Measurements from ENCODE around the gene CAV1. TPM values are rescaled to one million over a fixed set of nuclear protein-coding genes. Genes with fewer than 3 reads are reported as not detected.
A peak's percentile ranks its signal among the peaks of the same experiment; 100 is the strongest.

Gene CAV1
- total RNA-seq, 2 donors from 2014 or later: 194 to 210 TPM

DNA sequence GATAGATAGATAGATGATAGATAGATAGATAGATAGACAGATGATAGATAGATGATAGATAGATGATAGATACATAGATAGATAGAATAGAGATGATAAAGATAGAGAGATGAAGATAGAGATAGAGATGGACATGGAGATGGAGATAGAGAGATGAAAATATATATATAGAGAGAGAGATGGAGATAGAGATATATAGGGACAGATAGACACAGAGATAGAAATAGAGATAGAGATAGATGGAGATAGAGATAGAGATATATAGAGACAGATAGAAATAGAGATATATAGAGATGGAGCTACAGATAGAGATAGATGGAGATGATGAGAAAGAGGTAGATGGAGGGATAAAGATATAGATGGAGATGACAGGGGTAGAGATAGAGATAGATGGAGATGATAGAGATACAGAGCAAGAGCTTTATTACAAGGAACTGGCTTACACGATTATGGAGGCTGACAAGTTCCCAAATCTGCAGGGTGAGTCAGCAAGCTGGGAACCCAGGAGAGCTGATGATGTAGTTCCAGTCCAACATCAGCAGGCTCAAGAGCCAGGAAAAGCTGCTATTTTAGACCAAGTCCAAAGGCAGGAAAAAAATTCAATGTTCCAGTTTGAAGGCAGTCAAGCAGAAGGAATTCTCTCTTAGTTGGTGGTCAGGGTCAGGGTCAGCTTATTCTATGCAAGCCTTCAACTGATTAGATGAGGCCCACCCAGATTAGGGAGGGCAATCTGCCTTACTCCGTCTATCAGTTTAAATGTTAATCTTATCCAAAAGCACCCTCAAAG lies 37.1 kb downstream of the CAV1 start:
- Histone ChIP-seq H3K27me3 (replicated peaks; ENCODE audit: insufficient read depth) (no peaks in the 10 kb centered on the region), H3K4me1 (ENCODE audit: control insufficient read depth in 1 of 2, low read depth in 2 of 2) (peaks cover 23 to 56% of the 10 kb centered on the region in 2 donors), H3K27ac (peak overlapping the region; percentile 71 to 87), H3K4me3 (no peak overlapping the region), H3K36me3 (peaks cover 10% of the 10 kb centered on the region), H3K9me3 (no peaks in the 10 kb centered on the region)
- DNase-seq (ENCODE audit: low spot score) (peak; percentile 33), ATAC-seq (ENCODE audit: insufficient number of reproducible peaks, low FRiP score, low read depth) (peak; percentile 97)
- TF ChIP-seq, protein P1, sequence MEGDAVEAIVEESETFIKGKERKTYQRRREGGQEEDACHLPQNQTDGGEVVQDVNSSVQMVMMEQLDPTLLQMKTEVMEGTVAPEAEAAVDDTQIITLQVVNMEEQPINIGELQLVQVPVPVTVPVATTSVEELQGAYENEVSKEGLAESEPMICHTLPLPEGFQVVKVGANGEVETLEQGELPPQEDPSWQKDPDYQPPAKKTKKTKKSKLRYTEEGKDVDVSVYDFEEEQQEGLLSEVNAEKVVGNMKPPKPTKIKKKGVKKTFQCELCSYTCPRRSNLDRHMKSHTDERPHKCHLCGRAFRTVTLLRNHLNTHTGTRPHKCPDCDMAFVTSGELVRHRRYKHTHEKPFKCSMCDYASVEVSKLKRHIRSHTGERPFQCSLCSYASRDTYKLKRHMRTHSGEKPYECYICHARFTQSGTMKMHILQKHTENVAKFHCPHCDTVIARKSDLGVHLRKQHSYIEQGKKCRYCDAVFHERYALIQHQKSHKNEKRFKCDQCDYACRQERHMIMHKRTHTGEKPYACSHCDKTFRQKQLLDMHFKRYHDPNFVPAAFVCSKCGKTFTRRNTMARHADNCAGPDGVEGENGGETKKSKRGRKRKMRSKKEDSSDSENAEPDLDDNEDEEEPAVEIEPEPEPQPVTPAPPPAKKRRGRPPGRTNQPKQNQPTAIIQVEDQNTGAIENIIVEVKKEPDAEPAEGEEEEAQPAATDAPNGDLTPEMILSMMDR (IDR thresholded peaks at IDR 0.05): no peak

DNA sequence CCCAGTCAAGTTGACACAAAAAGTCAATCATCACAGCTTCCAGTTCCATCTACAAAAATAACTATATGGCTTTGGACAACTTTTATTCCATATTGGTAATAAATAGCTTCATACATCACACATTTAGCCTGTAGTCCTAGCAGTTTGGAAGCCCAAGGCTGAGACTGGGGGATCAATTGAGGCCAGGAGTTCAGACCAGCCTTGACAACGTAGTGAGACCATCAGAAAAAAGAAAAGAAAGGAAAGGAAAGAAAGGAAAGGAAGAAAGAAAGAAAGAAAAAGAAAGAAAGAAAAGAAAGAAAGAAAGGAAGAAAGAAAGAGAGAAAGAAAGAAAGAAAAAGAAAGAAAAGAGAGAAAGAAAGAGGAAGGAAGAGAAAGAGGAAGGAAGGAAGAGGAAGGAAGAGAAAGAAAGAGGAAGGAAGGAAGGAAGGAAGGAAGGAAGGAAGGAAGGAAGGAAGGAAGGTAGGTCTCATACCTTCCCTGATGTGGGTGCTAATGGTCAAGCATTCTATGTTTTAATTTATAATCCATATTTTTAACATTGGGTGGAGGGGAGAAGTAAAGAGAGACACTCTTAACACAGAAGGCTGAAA lies 37.8 kb downstream of the CAV1 start:
- H3K4me3 ChIP-seq: no peak overlapping the region
- ATAC-seq (ENCODE audit: insufficient number of reproducible peaks, low FRiP score, low read depth) (no peak), DNase-seq (ENCODE audit: low spot score) (no peak)
- H3K27ac ChIP-seq: peak overlapping the region; percentile 71 to 87
- peaks cover 10% of the 10 kb centered on the region for H3K36me3 ChIP-seq
- H3K4me1 ChIP-seq (ENCODE audit: control insufficient read depth in 1 of 2, low read depth in 2 of 2): peaks cover 23 to 48% of the 10 kb centered on the region in 2 donors
- no peaks in the 10 kb centered on the region for H3K9me3 ChIP-seq
- H3K27me3 ChIP-seq (replicated peaks; ENCODE audit: insufficient read depth): no peaks in the 10 kb centered on the region
- TF ChIP-seq, protein P1 (IDR thresholded peaks at IDR 0.05): no peak

DNA sequence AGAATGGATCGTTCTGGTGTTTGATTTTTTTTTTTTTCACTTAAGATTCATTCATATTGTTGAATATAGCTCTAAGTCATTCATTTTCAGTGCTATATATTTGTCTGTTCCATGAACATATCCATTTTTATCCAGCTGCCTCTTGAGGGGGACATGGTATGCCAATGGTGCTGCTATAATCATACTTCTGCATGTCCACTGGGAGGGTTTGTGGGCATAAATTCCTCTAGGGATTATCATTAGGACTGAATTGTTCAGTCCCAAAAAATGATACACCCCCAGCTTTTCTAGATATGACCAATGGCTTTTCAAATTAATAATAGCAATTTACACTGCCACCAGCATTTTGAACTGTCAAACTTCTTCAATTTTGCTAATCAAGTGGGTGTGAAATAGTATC lies 41.1 kb downstream of the CAV1 start:
- no peak for DNase-seq (ENCODE audit: low spot score)
- no peak for ATAC-seq (ENCODE audit: insufficient number of reproducible peaks, low FRiP score, low read depth)
- Histone ChIP-seq H3K9me3 (no peaks in the 10 kb centered on the region), H3K36me3 (no peaks in the 10 kb centered on the region), H3K4me1 (ENCODE audit: control insufficient read depth in 1 of 2, low read depth in 2 of 2) (peaks cover 16 to 24% of the 10 kb centered on the region in 2 donors), H3K4me3 (no peak overlapping the region), H3K27me3 (replicated peaks; ENCODE audit: insufficient read depth) (no peaks in the 10 kb centered on the region), H3K27ac (no peak overlapping the region)
- TF ChIP-seq, protein P1 (IDR thresholded peaks at IDR 0.05): no peak

DNA sequence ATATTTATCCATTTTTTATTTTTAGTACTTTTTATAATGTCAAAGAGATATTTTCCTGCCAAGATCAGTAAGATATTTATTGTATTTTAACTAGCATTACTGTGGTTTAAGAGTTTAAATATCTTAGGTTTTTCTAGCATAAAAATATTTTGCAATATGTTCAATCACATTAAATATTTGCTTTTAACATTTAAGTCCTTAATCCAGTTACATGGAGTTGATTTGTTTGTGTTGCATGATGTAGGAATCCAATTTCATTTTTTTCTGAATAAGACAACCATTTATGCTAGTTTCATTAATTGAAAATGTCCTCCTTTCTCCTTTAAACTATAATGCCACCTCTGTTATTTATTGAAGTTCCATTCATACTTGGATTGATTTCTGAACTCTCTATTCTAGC lies 41.8 kb downstream of the CAV1 start:
- ATAC-seq (ENCODE audit: insufficient number of reproducible peaks, low FRiP score, low read depth): no peak
- Histone ChIP-seq H3K27me3 (replicated peaks; ENCODE audit: insufficient read depth) (no peaks in the 10 kb centered on the region), H3K4me1 (ENCODE audit: control insufficient read depth in 1 of 2, low read depth in 2 of 2) (peaks cover 15 to 24% of the 10 kb centered on the region in 2 donors), H3K27ac (no peak overlapping the region), H3K9me3 (no peaks in the 10 kb centered on the region), H3K36me3 (no peaks in the 10 kb centered on the region), H3K4me3 (no peak overlapping the region)
- TF ChIP-seq, protein P1 (IDR thresholded peaks at IDR 0.05): no peak
- no peak for DNase-seq (ENCODE audit: low spot score)

DNA sequence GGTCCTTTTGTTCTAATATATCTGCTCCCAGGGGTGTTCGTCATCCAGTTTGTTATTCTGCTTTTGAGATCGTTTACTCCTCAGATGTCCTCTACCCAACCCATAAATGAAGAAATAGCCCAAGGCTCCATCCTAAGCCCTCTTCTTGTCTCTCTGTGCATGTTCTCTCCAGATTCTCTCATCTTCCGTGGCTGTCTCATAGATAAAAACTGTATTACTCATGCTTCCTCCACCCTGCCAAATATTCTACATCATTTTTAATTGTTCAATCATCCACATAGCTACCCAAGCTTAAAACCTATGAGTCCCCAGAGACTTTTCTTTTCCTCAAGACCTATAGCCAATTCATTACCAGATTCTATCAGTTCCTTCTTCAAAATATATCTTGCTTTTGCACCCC lies 44.9 kb downstream of the CAV1 start:
- ATAC-seq (ENCODE audit: insufficient number of reproducible peaks, low FRiP score, low read depth): no peak
- peaks cover 10 to 29% of the 10 kb centered on the region in 2 donors for H3K4me1 ChIP-seq (ENCODE audit: control insufficient read depth in 1 of 2, low read depth in 2 of 2)
- H3K36me3 ChIP-seq: no peaks in the 10 kb centered on the region
- H3K27ac ChIP-seq: no peak overlapping the region
- H3K9me3 ChIP-seq: no peaks in the 10 kb centered on the region
- DNase-seq (ENCODE audit: low spot score): no peak
- no peak overlapping the region for H3K4me3 ChIP-seq
- TF ChIP-seq, protein P1 (IDR thresholded peaks at IDR 0.05): no peak
- no peaks in the 10 kb centered on the region for H3K27me3 ChIP-seq (replicated peaks; ENCODE audit: insufficient read depth)

Data from thoracic aorta (tissue), 2 donors.